OCI-LY1 (cell line): ENCODE data around the gene TRIM40.

ENCODE experiments used
- H2AFZ ChIP-seq: fragments of 200-600 bp; sonication (generic), shearing (Covaris generic); 2 replicates; pipeline ENCODE4 v1.6.0; 2014; ENCODE audit warnings: antibody characterized with exemption, mild to moderate bottlenecking, low read length
- H3F3A ChIP-seq: fragments of 200-600 bp; sonication (generic), shearing (Covaris generic); 2 replicates; pipeline ENCODE4 v1.6.0; 2014; ENCODE audit warnings: mild to moderate bottlenecking, antibody characterized with exemption, low read length, moderate library complexity; ENCODE audit not compliant: insufficient read depth
- H3K27ac ChIP-seq: fragments of 200-600 bp; sonication (generic); 2 replicates; pipeline ENCODE4 v1.5.1; 2014; ENCODE audit warnings: low read length, mixed run types, mild to moderate bottlenecking, low read depth; ENCODE audit not compliant: poor library complexity, severe bottlenecking
- H3K27me3 ChIP-seq: fragments of 200-600 bp; sonication (generic); 2 replicates; pipeline ENCODE4 v1.6.0; 2014; ENCODE audit warnings: antibody characterized with exemption, mild to moderate bottlenecking, low read length, moderate library complexity; ENCODE audit not compliant: insufficient read depth
- H3K36me3 ChIP-seq: fragments of 200-600 bp; sonication (generic); 2 replicates; pipeline ENCODE4 v1.6.1; 2014; ENCODE audit warnings: mild to moderate bottlenecking, antibody characterized with exemption, low read length, moderate library complexity, mixed read lengths; ENCODE audit not compliant: insufficient read depth
- H3K4me1 ChIP-seq: fragments of 200-600 bp; sonication (generic); 2 replicates; pipeline ENCODE4 v1.5.1; 2014; ENCODE audit warnings: mild to moderate bottlenecking, low read length, moderate library complexity; ENCODE audit not compliant: insufficient read depth, severe bottlenecking
- H3K4me2 ChIP-seq: fragments of 200-600 bp; sonication (generic), shearing (Covaris generic); 2 replicates; pipeline ENCODE4 v1.6.1; 2014; ENCODE audit warnings: low read length
- H3K4me3 ChIP-seq: fragments of 200-600 bp; sonication (generic); 2 replicates; pipeline ENCODE4 v1.5.1; 2014; ENCODE audit warnings: low read length, low read depth, mild to moderate bottlenecking, mixed read lengths; ENCODE audit not compliant: poor library complexity, severe bottlenecking
- H3K79me2 ChIP-seq: fragments of 200-600 bp; shearing (Covaris generic); 2 replicates; pipeline ENCODE4 v1.6.1; 2016; ENCODE audit warnings: mixed run types, low read length, mixed read lengths; ENCODE audit not compliant: insufficient read depth
- H3K9ac ChIP-seq: fragments of 200-600 bp; sonication (generic), shearing (Covaris generic); 2 replicates; pipeline ENCODE4 v1.6.1; 2014; ENCODE audit warnings: mild to moderate bottlenecking, low read length, mixed read lengths
- H3K9me2 ChIP-seq: fragments of 200-600 bp; sonication (generic), shearing (Covaris generic); 2 replicates; pipeline ENCODE4 v1.6.1; 2014; ENCODE audit warnings: low read depth, mild to moderate bottlenecking, low read length, mixed read lengths
- H3K9me3 ChIP-seq: fragments of 200-600 bp; shearing (Covaris generic); 2 replicates; pipeline ENCODE4 v1.6.1; 2014; ENCODE audit warnings: low read length, mixed read lengths
- H4K20me1 ChIP-seq: fragments of 200-600 bp; sonication (generic), shearing (Covaris generic); 2 replicates; pipeline ENCODE4 v1.6.0; 2016; ENCODE audit warnings: mild to moderate bottlenecking, low read length; ENCODE audit not compliant: insufficient read depth
- EZH2 ChIP-seq: fragments of 200-600 bp; sonication (generic), shearing (Covaris generic); IDR thresholded peaks from 2 replicates; pipeline ENCODE4 v1.8.0; 2017; ENCODE audit warnings: borderline replicate concordance, mixed run types, mild to moderate bottlenecking, antibody characterized with exemption, low read length, moderate library complexity, mixed read lengths
- TF ChIP-seq, protein P1 (sequence below): fragments of 200-600 bp; sonication (generic), shearing (Covaris generic); IDR thresholded peaks from 2 replicates; pipeline ENCODE4 v1.5.1; 2017; ENCODE audit warnings: mild to moderate bottlenecking, antibody characterized with exemption, low read length, moderate library complexity, mixed read lengths

The TRIM40 gene

DNA sequence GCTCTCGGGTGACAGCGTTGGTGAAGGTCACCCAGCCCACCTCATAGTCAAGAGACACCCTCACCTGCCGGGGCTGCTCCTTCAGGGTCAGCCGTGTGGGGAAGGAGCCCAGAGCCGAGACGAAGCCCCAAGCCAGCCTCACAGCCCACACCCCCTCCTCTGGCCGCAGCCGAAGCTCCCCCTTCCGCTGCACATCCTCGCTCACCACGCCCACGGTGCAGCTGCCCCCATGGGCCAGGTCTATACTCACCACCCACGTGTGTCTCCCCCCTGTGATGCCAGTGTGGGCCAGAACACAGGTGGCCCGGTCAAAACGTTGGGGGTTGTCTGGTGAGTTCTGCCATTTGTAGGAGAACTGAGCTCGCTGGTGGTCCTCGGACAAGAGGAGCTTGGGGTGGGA lies 18.1 kb downstream of the TRIM40 start:
- Histone ChIP-seq H3K4me3 (no peak overlapping the region), H3F3A (no peaks in the 10 kb centered on the region), H3K79me2 (no peaks in the 10 kb centered on the region), H3K4me2 (no peak overlapping the region), H2AFZ (no peak overlapping the region), H3K36me3 (no peaks in the 10 kb centered on the region), H3K9me2 (no peaks in the 10 kb centered on the region), H3K27ac (no peak overlapping the region), H3K9me3 (no peaks in the 10 kb centered on the region), H3K4me1 (no peaks in the 10 kb centered on the region), H3K9ac (no peak overlapping the region), H4K20me1 (no peaks in the 10 kb centered on the region), H3K27me3 (peaks cover 4% of the 10 kb centered on the region)
- no peak for TF ChIP-seq EZH2
- TF ChIP-seq, protein P1, sequence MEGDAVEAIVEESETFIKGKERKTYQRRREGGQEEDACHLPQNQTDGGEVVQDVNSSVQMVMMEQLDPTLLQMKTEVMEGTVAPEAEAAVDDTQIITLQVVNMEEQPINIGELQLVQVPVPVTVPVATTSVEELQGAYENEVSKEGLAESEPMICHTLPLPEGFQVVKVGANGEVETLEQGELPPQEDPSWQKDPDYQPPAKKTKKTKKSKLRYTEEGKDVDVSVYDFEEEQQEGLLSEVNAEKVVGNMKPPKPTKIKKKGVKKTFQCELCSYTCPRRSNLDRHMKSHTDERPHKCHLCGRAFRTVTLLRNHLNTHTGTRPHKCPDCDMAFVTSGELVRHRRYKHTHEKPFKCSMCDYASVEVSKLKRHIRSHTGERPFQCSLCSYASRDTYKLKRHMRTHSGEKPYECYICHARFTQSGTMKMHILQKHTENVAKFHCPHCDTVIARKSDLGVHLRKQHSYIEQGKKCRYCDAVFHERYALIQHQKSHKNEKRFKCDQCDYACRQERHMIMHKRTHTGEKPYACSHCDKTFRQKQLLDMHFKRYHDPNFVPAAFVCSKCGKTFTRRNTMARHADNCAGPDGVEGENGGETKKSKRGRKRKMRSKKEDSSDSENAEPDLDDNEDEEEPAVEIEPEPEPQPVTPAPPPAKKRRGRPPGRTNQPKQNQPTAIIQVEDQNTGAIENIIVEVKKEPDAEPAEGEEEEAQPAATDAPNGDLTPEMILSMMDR, result no peak

DNA sequence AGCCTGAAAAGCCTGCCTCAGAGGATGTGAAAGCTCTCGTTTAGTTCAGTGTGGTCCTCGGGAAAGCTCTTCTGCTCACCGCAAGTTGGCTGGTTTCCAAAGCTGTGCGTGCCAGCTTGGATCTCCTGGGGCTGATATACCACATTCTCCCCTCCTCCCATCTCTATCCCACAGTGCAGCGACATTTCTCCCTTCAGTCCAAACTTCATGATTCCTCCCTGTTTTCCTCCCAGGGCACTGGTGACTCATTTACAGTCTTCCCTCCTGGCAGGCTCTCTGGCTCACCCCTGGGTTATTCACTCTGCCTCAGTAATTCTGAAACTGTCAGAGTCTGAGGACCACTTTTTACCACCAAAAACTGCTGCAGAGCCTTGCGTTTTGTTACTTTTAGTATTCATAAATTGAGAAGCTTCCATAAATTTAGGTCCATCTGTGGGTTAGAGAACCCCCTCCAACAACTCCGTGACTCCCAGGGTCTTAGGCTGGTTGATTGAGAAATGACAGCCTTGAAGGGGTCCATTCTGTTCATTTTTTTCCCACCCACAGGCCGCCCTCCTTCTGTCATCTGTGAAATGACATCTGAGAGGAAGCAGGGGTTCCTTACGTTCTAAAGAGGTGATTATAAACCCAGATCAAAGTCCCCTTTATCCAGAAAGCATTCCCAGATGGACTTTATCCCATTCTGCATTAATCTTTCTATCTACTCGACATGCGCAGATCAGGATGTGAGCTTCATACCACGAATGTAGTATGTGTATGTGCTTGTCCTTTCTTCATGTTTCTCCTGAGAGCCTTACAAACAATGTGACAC lies 19.0 kb downstream of the TRIM40 start:
- no peaks in the 10 kb centered on the region for H3K9me3 ChIP-seq
- TF ChIP-seq EZH2, result no peak
- TF ChIP-seq, protein P1, result no peak
- H3K9me2 ChIP-seq, result no peaks in the 10 kb centered on the region
- H3F3A ChIP-seq, result no peaks in the 10 kb centered on the region
- H3K4me2 ChIP-seq, result no peak overlapping the region
- no peaks in the 10 kb centered on the region for H3K4me1 ChIP-seq
- no peak overlapping the region for H3K27ac ChIP-seq
- no peaks in the 10 kb centered on the region for H3K79me2 ChIP-seq
- H4K20me1 ChIP-seq, result no peaks in the 10 kb centered on the region
- H3K9ac ChIP-seq, result no peak overlapping the region
- no peaks in the 10 kb centered on the region for H3K36me3 ChIP-seq
- H3K27me3 ChIP-seq, result peaks cover 4% of the 10 kb centered on the region
- no peak overlapping the region for H3K4me3 ChIP-seq
- no peak overlapping the region for H2AFZ ChIP-seq

DNA sequence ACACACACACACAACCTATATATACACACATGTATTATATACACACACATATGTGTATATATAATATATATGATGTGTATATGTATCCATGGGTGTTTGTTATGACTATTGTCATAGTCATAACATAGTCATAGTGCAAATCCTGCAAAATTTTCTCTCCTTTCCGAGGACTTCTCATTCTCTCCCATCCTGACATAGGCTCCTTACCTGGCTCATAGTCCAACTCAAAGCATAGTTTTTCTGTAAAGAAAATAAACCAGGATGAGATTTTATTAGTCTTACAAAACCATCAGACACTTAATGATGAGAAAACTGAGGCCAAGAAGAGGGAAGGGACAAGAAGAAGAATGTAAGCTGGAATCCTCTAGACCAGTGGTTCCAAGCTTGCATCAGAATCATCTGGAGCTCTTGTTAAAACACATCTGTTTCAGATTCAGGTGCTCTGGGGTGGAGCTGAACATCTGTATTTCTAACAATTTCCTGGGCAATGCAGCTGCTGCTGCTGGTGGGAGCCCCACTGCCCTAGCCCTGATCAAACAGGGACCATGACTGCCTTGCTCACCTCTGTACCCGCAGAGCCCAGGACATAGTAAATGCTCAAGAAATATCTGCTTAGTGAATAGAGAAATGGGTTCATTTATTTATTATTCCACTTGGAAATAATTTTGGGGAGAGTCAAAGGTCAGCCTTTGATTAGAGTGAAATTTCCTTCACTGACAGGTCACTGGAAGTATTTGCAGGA lies 19.8 kb downstream of the TRIM40 start:
- Histone ChIP-seq H2AFZ (no peak overlapping the region), H3K27ac (no peak overlapping the region), H3K36me3 (no peaks in the 10 kb centered on the region), H3K4me3 (no peak overlapping the region), H3F3A (no peaks in the 10 kb centered on the region), H3K27me3 (peaks cover 4% of the 10 kb centered on the region), H3K9ac (no peak overlapping the region), H4K20me1 (no peaks in the 10 kb centered on the region), H3K4me2 (no peak overlapping the region), H3K9me2 (no peaks in the 10 kb centered on the region), H3K9me3 (no peaks in the 10 kb centered on the region), H3K4me1 (no peaks in the 10 kb centered on the region), H3K79me2 (no peaks in the 10 kb centered on the region)
- TF ChIP-seq EZH2, result no peak
- TF ChIP-seq, protein P1, result no peak
